Left lung (tissue), 10 donors: ENCODE results near the gene AGMO. TPM values are rescaled to one million over a fixed set of nuclear protein-coding genes. Genes with fewer than 3 reads are reported as not detected.
A peak's percentile ranks its signal among the peaks of the same experiment; 100 is the strongest.

Source experiments
- ATAC-seq: fragments of 200-7000 bp; cut with Tn5 transposase; one replicate; pipeline ENCODE4 v1.9.1; 2020; ENCODE audit warnings: moderate library complexity
- DNase-seq, 4 donors: peaks; one replicate each; pipeline ENCODE4 v3.0.0-alpha.2; 2013 to 2020
- H3K27ac ChIP-seq, 2 donors: fragments of 200-600 bp; sonication (generic) in 1 of 2; one replicate each; pipeline versions ENCODE4 v1.5.0 to v1.8.0; 2020 to 2021
- H3K27me3 ChIP-seq, 2 donors: fragments of 200-600 bp; sonication (generic) in 1 of 2; one replicate each; pipeline versions ENCODE4 v1.5.0 to v1.8.0; 2020 to 2021
- H3K36me3 ChIP-seq, 2 donors: fragments of 200-600 bp; sonication (generic) in 1 of 2; one replicate each; pipeline versions ENCODE4 v1.5.0 to v1.8.0; 2020 to 2021
- H3K4me1 ChIP-seq, 2 donors: fragments of 200-600 bp; one replicate each; pipeline ENCODE4 v1.8.0; 2021
- H3K4me3 ChIP-seq, 2 donors: fragments of 200-600 bp; sonication (generic) in 1 of 2; one replicate each; pipeline versions ENCODE4 v1.5.0 to v1.8.0; 2020 to 2021; ENCODE audit warnings: mild to moderate bottlenecking in 1 of 2
- H3K9me3 ChIP-seq, 2 donors: fragments of 200-600 bp; sonication (generic) in 1 of 2; one replicate each; pipeline versions ENCODE4 v1.5.0 to v1.8.0; 2020 to 2021
- CTCF ChIP-seq, 2 donors: fragments of 200-600 bp; sonication (generic) in 1 of 2; IDR thresholded peaks; one replicate each; pipeline versions ENCODE4 v1.5.0 to v1.8.0; 2021; ENCODE audit warnings: antibody characterized with exemption in 2 of 2
- intact Hi-C, 2 donors: fragments of 100-400 bp; cut with DNase I; formaldehyde crosslinking; loops; one replicate each; pipeline versions ENCODE4 v1.11.2 to v1.14.2; 2022
- polyA plus RNA-seq, 6 donors: library from polyadenylated mRNA; unstranded; fragments of 120-200 nt; gene quantifications; one replicate each; pipeline ENCODE4 v1.2.1, GENCODE V29; 2013; ENCODE audit not compliant: insufficient read length in 6 of 6
- total RNA-seq, 2 donors: library from RNA; stranded (reverse); fragmentation: NEBNext Ultra II Directional; extraction: Animal tissue kit (Norgen Biotek cat#: 25700); gene quantifications; one replicate each; pipeline ENCODE4 v1.2.1, GENCODE V29; 2021
- donor health status: DM: no; HTN: yes; CAD: no.
- donor health status: DM: no; HTN: no; CAD: no.

AGMO gene
- total and polyA plus RNA-seq, 8 donors: 0.32 to 0.85 (median 0.42) TPM

- Histone ChIP-seq H3K4me3 (no peak overlapping the region), H3K4me1 (no peaks in the 10 kb centered on the region), H3K27me3 (no peaks in the 10 kb centered on the region), H3K27ac (no peak overlapping the region), H3K36me3 (no peaks in the 10 kb centered on the region), H3K9me3 (no peaks in the 10 kb centered on the region)
- ATAC-seq (no peak), DNase-seq (peak in 2 of 4 donors; percentile 25 to 65)
- TF ChIP-seq CTCF (IDR thresholded peaks at IDR 0.05): no peak
- intact Hi-C loops: no loop called here
Measured at GRCh38 chr7:15288741-15289140, 273.1 kb downstream of the AGMO start.

GRCh38 chr7:15284396-15284795, 277.4 kb downstream of the AGMO start:
- Histone ChIP-seq H3K4me3 (no peak overlapping the region), H3K4me1 (no peaks in the 10 kb centered on the region), H3K27me3 (no peaks in the 10 kb centered on the region), H3K27ac (no peak overlapping the region), H3K36me3 (no peaks in the 10 kb centered on the region), H3K9me3 (peaks cover 0 to 39% of the 10 kb centered on the region in 2 donors)
- DNase-seq (no peak), ATAC-seq (no peak)
- TF ChIP-seq CTCF (IDR thresholded peaks at IDR 0.05): no peak
- intact Hi-C loops: no loop called here

- Histone ChIP-seq H3K27ac (no peak overlapping the region), H3K4me3 (no peak overlapping the region), H3K27me3 (no peaks in the 10 kb centered on the region), H3K36me3 (no peaks in the 10 kb centered on the region), H3K9me3 (peaks cover 0 to 61% of the 10 kb centered on the region in 2 donors), H3K4me1 (no peaks in the 10 kb centered on the region)
- ATAC-seq: no peak
- no peak for TF ChIP-seq CTCF (IDR thresholded peaks at IDR 0.05)
- intact Hi-C loops: no loop called here
- DNase-seq: peak in 1 of 4 donors; percentile 14
Measured at GRCh38 chr7:15280078-15280733, 281.6 kb downstream of the AGMO start.

GRCh38 chr7:15279640-15280039, 282.2 kb downstream of the AGMO start:
- H3K9me3 ChIP-seq: peaks cover 0 to 64% of the 10 kb centered on the region in 2 donors
- intact Hi-C loops: no loop called here
- no peaks in the 10 kb centered on the region for H3K4me1 ChIP-seq
- H3K27ac ChIP-seq: no peak overlapping the region
- no peak for TF ChIP-seq CTCF (IDR thresholded peaks at IDR 0.05)
- no peak for DNase-seq
- no peak for ATAC-seq
- H3K4me3 ChIP-seq: no peak overlapping the region
- H3K36me3 ChIP-seq: no peaks in the 10 kb centered on the region
- no peaks in the 10 kb centered on the region for H3K27me3 ChIP-seq

- ATAC-seq (no peak), DNase-seq (no peak)
- H3K4me1 ChIP-seq: no peaks in the 10 kb centered on the region
- no peak overlapping the region for H3K27ac ChIP-seq
- no peak overlapping the region for H3K4me3 ChIP-seq
- intact Hi-C loops: no loop called here
- H3K9me3 ChIP-seq: peaks cover 0 to 25% of the 10 kb centered on the region in 2 donors
- no peak for TF ChIP-seq CTCF (IDR thresholded peaks at IDR 0.05)
- H3K36me3 ChIP-seq: no peaks in the 10 kb centered on the region
- H3K27me3 ChIP-seq: no peaks in the 10 kb centered on the region
Measured at GRCh38 chr7:15257689-15258088, 304.1 kb downstream of the AGMO start.
